Keratinocyte (primary cell): Measurements from ENCODE around the gene GNB1. TPM values are rescaled to one million over a fixed set of nuclear protein-coding genes. Genes with fewer than 3 reads are reported as not detected.

ENCODE experiments used
- DNase-seq: peaks from one replicate; pipeline ENCODE4 v3.0.0-alpha.2; 2011; ENCODE audit warnings: low read depth, missing footprints, low spot score
- FAIRE-seq: peaks from 2 replicates; lab custom pipeline; 2011; peaks lifted over from hg19 to GRCh38; lab: Jason Lieb, UNC
- H2AFZ ChIP-seq: 2 replicates; pipeline ENCODE4 v1.6.0; 2012; ENCODE audit warnings: low read length, control low read depth, inconsistent platforms; ENCODE audit not compliant: control insufficient read depth
- H3K27ac ChIP-seq: 2 replicates; pipeline ENCODE4 v1.5.1; 2011; ENCODE audit warnings: low read length; ENCODE audit not compliant: control insufficient read depth, insufficient read depth
- H3K27me3 ChIP-seq: 3 replicates; pipeline ENCODE4 v1.6.0; 2011; ENCODE audit warnings: low read length; ENCODE audit not compliant: control insufficient read depth, insufficient read depth; ENCODE audit errors: extremely low read depth
- H3K36me3 ChIP-seq, 2 experiments: 2 replicates in 1 of 2; 3 replicates in 1 of 2; pipeline ENCODE4 v1.5.1; 2011; ENCODE audit warnings: low read length in 2 of 2, mild to moderate bottlenecking in 1 of 2; ENCODE audit not compliant: control insufficient read depth in 2 of 2, insufficient read depth in 2 of 2; ENCODE audit errors: extremely low read depth in 1 of 2
- H3K4me1 ChIP-seq: 3 replicates; pipeline ENCODE4 v1.5.1; 2011; ENCODE audit warnings: low read length; ENCODE audit not compliant: control insufficient read depth, insufficient read depth; ENCODE audit errors: extremely low read depth
- H3K4me2 ChIP-seq: 3 replicates; pipeline ENCODE4 v1.6.0; 2011; ENCODE audit warnings: low read depth, low read length; ENCODE audit not compliant: control insufficient read depth, insufficient read depth; ENCODE audit errors: extremely low read depth
- H3K4me3 ChIP-seq, 3 experiments: fragments of 200-600 bp in 1 of 3; sonication (generic) in 1 of 3; 2 replicates in 2 of 3; 3 replicates in 1 of 3; pipeline ENCODE4 v1.5.1; 2011 to 2016; ENCODE audit warnings: low read length in 3 of 3, mild to moderate bottlenecking in 3 of 3, control low read depth in 2 of 3, inconsistent platforms in 1 of 3, low read depth in 1 of 3, mixed read lengths in 1 of 3, mixed run types in 1 of 3, moderate library complexity in 1 of 3; ENCODE audit not compliant: control insufficient read depth in 2 of 3, insufficient read depth in 2 of 3; ENCODE audit errors: extremely low read depth in 1 of 3
- H3K79me2 ChIP-seq: 2 replicates; pipeline ENCODE4 v1.6.0; 2012; ENCODE audit warnings: low read length; ENCODE audit not compliant: control insufficient read depth, insufficient read depth
- H3K9ac ChIP-seq: 3 replicates; pipeline ENCODE4 v1.6.0; 2011; ENCODE audit warnings: low read length; ENCODE audit not compliant: control insufficient read depth, insufficient read depth; ENCODE audit errors: extremely low read depth
- H3K9me1 ChIP-seq: 3 replicates; pipeline ENCODE4 v1.6.0; 2011; ENCODE audit warnings: low read length; ENCODE audit not compliant: control insufficient read depth, insufficient read depth; ENCODE audit errors: extremely low read depth
- H3K9me3 ChIP-seq: 2 replicates; pipeline ENCODE4 v1.5.1; 2012; ENCODE audit warnings: low read depth, low read length; ENCODE audit not compliant: control insufficient read depth
- H4K20me1 ChIP-seq: 3 replicates; pipeline ENCODE4 v1.6.0; 2011; ENCODE audit warnings: low read length; ENCODE audit not compliant: control insufficient read depth, insufficient read depth; ENCODE audit errors: extremely low read depth
- CTCF ChIP-seq, 3 experiments: IDR thresholded peaks in 1 of 3; conservative IDR thresholded peaks in 1 of 3; optimal IDR thresholded peaks in 1 of 3; 2 replicates in 2 of 3; 3 replicates in 1 of 3; pipeline versions ENCODE3 to v1.5.1; 2011; ENCODE audit warnings: low read length in 3 of 3, mild to moderate bottlenecking in 3 of 3, moderate library complexity in 2 of 3, control low read depth in 1 of 3, inconsistent platforms in 1 of 3; ENCODE audit not compliant: insufficient read depth in 2 of 3; ENCODE audit errors: extremely low read depth in 1 of 3
- EZH2 ChIP-seq: IDR thresholded peaks from one replicate; pipeline ENCODE4 v1.6.1; 2012; ENCODE audit warnings: inconsistent platforms, mild to moderate bottlenecking, low read length, moderate library complexity
- dilution Hi-C: fragments of 300-500 bp; cut with MboI; formaldehyde crosslinking; loops from one replicate; pipeline ENCODE4 v1.7.0; 2020; ENCODE audit warnings: low sequenced_read_pairs; ENCODE audit not compliant: extremely low pct_ligation_motif_present
- polyA plus RNA-seq, 5 experiments: library from polyadenylated mRNA; depleted of rRNA in 3 of 5; stranded (reverse) in 3 of 5; stranded (forward) in 1 of 5; unstranded in 1 of 5; fragments of >200 nt; gene quantifications; 1 replicate in 1 of 5; 2 replicates in 3 of 5; 3 replicates in 1 of 5; pipeline versions ENCODE4 v1.2.1 to v1.2.3, GENCODE V29; 2011 to 2012; ENCODE audit warnings: missing spikeins in 2 of 5, low read depth in 1 of 5, low replicate concordance in 1 of 5

GNB1 gene
- polyA plus RNA-seq, 1 donor (not counting 4 experiments of a cell fraction or from before 2014, with no cell fraction given): 364 TPM

- Histone ChIP-seq H3K27ac (no peak overlapping the region), H3K27me3 (no peaks in the 10 kb centered on the region), H3K4me3 (no peak overlapping the region), H2AFZ (no peak overlapping the region), H3K36me3 (peaks cover 12 to 15% of the 10 kb centered on the region in 2 experiments), H3K9me1 (peaks cover 3% of the 10 kb centered on the region), H3K79me2 (peaks cover 98% of the 10 kb centered on the region), H3K9ac (no peak overlapping the region), H4K20me1 (peaks cover 55% of the 10 kb centered on the region), H3K4me2 (no peak overlapping the region), H3K9me3 (no peaks in the 10 kb centered on the region), H3K4me1 (no peaks in the 10 kb centered on the region)
- dilution Hi-C loops: no loop called here
- FAIRE-seq: no peak
- DNase-seq: no peak
- no peak for TF ChIP-seq EZH2
- TF ChIP-seq CTCF (optimal IDR thresholded peaks at IDR 0.05 in 1 of 3, IDR thresholded peaks at IDR 0.05 in 1 of 3, conservative IDR thresholded peaks at IDR 0.05 in 1 of 3; ENCODE audit: extremely low read depth in 1 of 3, insufficient read depth in 2 of 3, low read length in 3 of 3): no peak
These were observed 21.4 kb downstream of the GNB1 start for GRCh38 chr1:1869469-1869868.

- no peak for DNase-seq
- Histone ChIP-seq H3K36me3 (peaks cover 2 to 3% of the 10 kb centered on the region in 2 experiments), H4K20me1 (peaks cover 56% of the 10 kb centered on the region)
These were observed 23.7 kb downstream of the GNB1 start for GRCh38 chr1:1867164-1867563.

More at GRCh38 chr1:1867164-1867563, 23.7 kb downstream of the GNB1 start:
- H3K4me2 ChIP-seq: no peak overlapping the region
- H3K27ac ChIP-seq: no peak overlapping the region
- FAIRE-seq: no peak
- H2AFZ ChIP-seq: no peak overlapping the region
- dilution Hi-C loops: no loop called here
- TF ChIP-seq CTCF (optimal IDR thresholded peaks at IDR 0.05 in 1 of 3, IDR thresholded peaks at IDR 0.05 in 1 of 3, conservative IDR thresholded peaks at IDR 0.05 in 1 of 3; ENCODE audit: extremely low read depth in 1 of 3, insufficient read depth in 2 of 3, low read length in 3 of 3) (no peak), EZH2 (no peak)
- H3K4me3 ChIP-seq: no peak overlapping the region
- no peaks in the 10 kb centered on the region for H3K9me3 ChIP-seq
- no peak overlapping the region for H3K9ac ChIP-seq
- peaks cover 5% of the 10 kb centered on the region for H3K4me1 ChIP-seq
- no peaks in the 10 kb centered on the region for H3K27me3 ChIP-seq
- no peaks in the 10 kb centered on the region for H3K9me1 ChIP-seq
- H3K79me2 ChIP-seq: peaks cover 98% of the 10 kb centered on the region
